SK-N-SH (cell line): ENCODE results near the gene ANKRD34A. TPM values are rescaled to one million over a fixed set of nuclear protein-coding genes. Genes with fewer than 3 reads are reported as not detected.

Experiments used
- CTCF ChIA-PET: fragments of 300-600, 350-600 bp; formaldehyde crosslinking; extraction: SDS; loops from one replicate; lab custom pipeline; 2021; lab: Yijun Ruan, JAX
- POLR2A ChIA-PET: fragments of 350-600 bp; sonication (Branson Sonifier 250); formaldehyde crosslinking; extraction: SDS; loops from one replicate; lab custom pipeline; 2020; ENCODE audit warnings: antibody characterized with exemption, inconsistent platforms; lab: Yijun Ruan, JAX
- DNase-seq: peaks from one replicate; pipeline ENCODE4 v3.0.0; 2012
- H2AFZ ChIP-seq: fragments of 200-600 bp; sonication (generic); 2 replicates; pipeline ENCODE4 v1.8.1; 2016; ENCODE audit warnings: antibody characterized with exemption, mild to moderate bottlenecking, low read depth
- H3F3A ChIP-seq: fragments of 200-600 bp; sonication (generic); replicated peaks from 2 replicates; pipeline ENCODE3; 2016; ENCODE audit warnings: antibody characterized with exemption, mild to moderate bottlenecking; ENCODE audit not compliant: insufficient read depth
- H3K27ac ChIP-seq, 2 experiments: fragments of 200-500 bp in 1 of 2; fragments of 200-600 bp in 1 of 2; sonication (Bioruptor generic) in 1 of 2; sonication (generic), shearing (Covaris generic) in 1 of 2; 2 replicates each; pipeline versions ENCODE4 v1.5.1 to v1.6.1; 2014 to 2016; ENCODE audit warnings: low read depth in 2 of 2, inconsistent platforms in 1 of 2, low read length in 1 of 2, mild to moderate bottlenecking in 1 of 2, mixed read lengths in 1 of 2
- H3K27me3 ChIP-seq: fragments of 200-600 bp; sonication (generic), shearing (Covaris generic); 2 replicates; pipeline ENCODE4 v1.6.1; 2016; ENCODE audit warnings: mixed run types; ENCODE audit not compliant: insufficient read depth
- H3K36me3 ChIP-seq, 2 experiments: fragments of 200-500 bp in 1 of 2; fragments of 200-600 bp in 1 of 2; sonication (Bioruptor generic) in 1 of 2; sonication (generic) in 1 of 2; replicated peaks in 1 of 2; 2 replicates each; pipeline versions ENCODE3 to v1.5.1; 2014 to 2016; ENCODE audit warnings: low read length in 1 of 2, mild to moderate bottlenecking in 1 of 2; ENCODE audit not compliant: insufficient read depth in 2 of 2, control insufficient read depth in 1 of 2
- H3K4me1 ChIP-seq, 2 experiments: fragments of 200-500 bp in 1 of 2; fragments of 200-600 bp in 1 of 2; sonication (Bioruptor generic) in 1 of 2; sonication (generic), shearing (Covaris generic) in 1 of 2; 2 replicates each; pipeline versions ENCODE4 v1.5.1 to v1.6.1; 2014 to 2016; ENCODE audit warnings: low read depth in 1 of 2, low read length in 1 of 2, mixed run types in 1 of 2; ENCODE audit not compliant: insufficient read depth in 2 of 2, control insufficient read depth in 1 of 2
- H3K4me2 ChIP-seq: fragments of 200-600 bp; sonication (generic), shearing (Covaris generic); 2 replicates; pipeline ENCODE4 v1.6.1; 2017; ENCODE audit warnings: mixed run types
- H3K4me3 ChIP-seq, 2 experiments: fragments of 200-500 bp in 1 of 2; fragments of 200-600 bp in 1 of 2; sonication (Bioruptor generic) in 1 of 2; sonication (generic), shearing (Covaris generic) in 1 of 2; 2 replicates each; pipeline versions ENCODE4 v1.5.1 to v1.8.1; 2014 to 2016; ENCODE audit warnings: low read depth in 2 of 2, inconsistent platforms in 1 of 2, low read length in 1 of 2, mild to moderate bottlenecking in 1 of 2, mixed read lengths in 1 of 2, moderate library complexity in 1 of 2
- H3K79me2 ChIP-seq: fragments of 200-600 bp; sonication (generic); 2 replicates; pipeline ENCODE4 v1.8.1; 2017; ENCODE audit warnings: mild to moderate bottlenecking; ENCODE audit not compliant: insufficient read depth
- H3K9ac ChIP-seq: fragments of 200-600 bp; sonication (generic); 2 replicates; pipeline ENCODE4 v1.6.1; 2017; ENCODE audit warnings: mixed run types
- H3K9me2 ChIP-seq: fragments of 200-600 bp; sonication (generic); 2 replicates; pipeline ENCODE4 v1.6.1; 2017; ENCODE audit warnings: mixed run types
- H3K9me3 ChIP-seq: fragments of 200-600 bp; sonication (generic); 2 replicates; pipeline ENCODE4 v1.6.1; 2017; ENCODE audit warnings: mixed run types, mild to moderate bottlenecking, moderate library complexity
- H4K20me1 ChIP-seq: fragments of 200-600 bp; sonication (generic); 2 replicates; pipeline ENCODE4 v1.6.1; 2017; ENCODE audit warnings: mild to moderate bottlenecking, mixed run types; ENCODE audit not compliant: insufficient read depth
- MEF2A ChIP-seq: IDR thresholded peaks from 2 replicates; pipeline ENCODE4 v1.4.0; 2012; ENCODE audit warnings: low read depth, borderline replicate concordance
- POLR2AphosphoS5 ChIP-seq: IDR thresholded peaks from 2 replicates; pipeline ENCODE4 v1.6.1; 2012; ENCODE audit warnings: low read depth, low read length
- TEAD4 ChIP-seq: IDR thresholded peaks from 2 replicates; pipeline ENCODE4 v1.4.0; 2012; ENCODE audit warnings: mild to moderate bottlenecking, borderline replicate concordance; ENCODE audit not compliant: insufficient read depth
- WGBS: methylation state at CpG from one replicate; pipeline ENCODE4 v1.1.6; 2017; ENCODE audit warnings: low lambda C conversion rate; 5-methylcytosine and 5-hydroxymethylcytosine counted together
- polyA plus RNA-seq, 3 experiments: library from polyadenylated mRNA; depleted of rRNA; stranded (reverse); fragments of >200 nt; gene quantifications; 2 replicates each; pipeline ENCODE4 v1.2.3, GENCODE V29; 2012
- TF ChIP-seq, protein P1 (sequence below): IDR thresholded peaks from 2 replicates; pipeline ENCODE4 v1.4.0; 2012; ENCODE audit warnings: low read depth, borderline replicate concordance
- TF ChIP-seq, protein P2 (sequence below): fragments of 150-350 bp; IDR thresholded peaks from 2 replicates; pipeline ENCODE4 v1.6.1; 2016; ENCODE audit warnings: mild to moderate bottlenecking, low read depth, low read length

The ANKRD34A gene
- polyA plus RNA-seq, 1 of the 3 experiments (the other 2 are of a cell fraction), result 2.6 TPM

DNA sequence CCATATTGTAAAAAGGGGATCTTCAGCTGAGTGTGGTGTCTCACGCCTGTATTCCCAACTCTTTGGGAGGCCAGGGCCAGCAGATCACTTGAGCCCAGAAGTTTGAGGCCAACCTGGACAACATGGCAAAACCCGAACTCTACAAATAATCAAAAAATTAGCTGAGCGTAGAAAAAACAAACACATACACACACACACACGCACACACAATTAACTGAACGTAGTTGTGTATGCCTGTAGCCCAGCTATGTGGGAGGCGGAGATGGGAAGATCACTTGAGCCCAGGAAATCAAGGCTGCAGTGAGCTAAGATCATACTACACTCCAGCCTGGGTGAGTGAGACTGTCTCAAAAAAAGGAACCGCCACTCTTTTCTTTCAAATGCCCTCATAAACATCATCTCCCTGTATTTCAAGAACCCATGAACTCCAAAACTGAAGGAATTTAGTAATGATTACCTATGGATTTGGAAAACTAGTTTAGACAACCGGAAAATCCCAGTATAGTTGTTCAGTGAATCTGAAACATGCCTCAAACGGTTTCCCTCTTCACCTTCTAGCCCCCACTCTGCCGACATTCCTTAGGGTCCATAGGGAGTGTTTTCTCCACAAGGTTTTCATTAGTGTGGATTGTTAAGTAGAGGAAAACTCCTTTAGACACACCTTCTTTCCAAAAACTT is 27.5 kb upstream of the ANKRD34A start:
- 94% methylated on average over 10 of the region's 10 CpGs for WGBS
- peak overlapping the region; percentile 86; the same call in 1 of the 2 replicates for H3K4me2 ChIP-seq
- H3K27me3 ChIP-seq, result no peaks in the 10 kb centered on the region
- no peak overlapping the region; the same call in 1 of the 2 replicates for H3K9ac ChIP-seq
- H3K9me3 ChIP-seq, result no peaks in the 10 kb centered on the region
- H3K27ac ChIP-seq, result peak overlapping the region in 1 of 2 experiments; percentile 39; a peak in 1 of 4 replicates
- no peak overlapping the region for H2AFZ ChIP-seq
- peaks cover 9 to 27% of the 10 kb centered on the region in 2 experiments; a peak in 3 of 4 replicates for H3K4me1 ChIP-seq
- H4K20me1 ChIP-seq, result peaks cover 38% of the 10 kb centered on the region
- DNase-seq, result no peak
- H3K79me2 ChIP-seq, result peaks cover 36% of the 10 kb centered on the region
- POLR2A ChIA-PET, result interaction anchor here (1.4 kb wide), 1 partner anchor 12 kb away, joined by 5 read pairs; no protein-coding TSS in a partner anchor
- TF ChIP-seq POLR2AphosphoS5, result peak; percentile 57; the same call in 1 of the 2 replicates
- TF ChIP-seq, protein P1, sequence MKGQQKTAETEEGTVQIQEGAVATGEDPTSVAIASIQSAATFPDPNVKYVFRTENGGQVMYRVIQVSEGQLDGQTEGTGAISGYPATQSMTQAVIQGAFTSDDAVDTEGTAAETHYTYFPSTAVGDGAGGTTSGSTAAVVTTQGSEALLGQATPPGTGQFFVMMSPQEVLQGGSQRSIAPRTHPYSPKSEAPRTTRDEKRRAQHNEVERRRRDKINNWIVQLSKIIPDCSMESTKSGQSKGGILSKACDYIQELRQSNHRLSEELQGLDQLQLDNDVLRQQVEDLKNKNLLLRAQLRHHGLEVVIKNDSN, result no peak
- peaks cover 23% of the 10 kb centered on the region for H3F3A ChIP-seq
- H3K36me3 ChIP-seq, result peaks cover 29 to 33% of the 10 kb centered on the region in 2 experiments
- H3K4me3 ChIP-seq, result peak overlapping the region in 1 of 2 experiments; percentile 90; a peak in 2 of 4 replicates
- CTCF ChIA-PET, result interaction anchor here (0.7 to 10.6 kb wide), 5 partner anchors 10 to 146 kb away, joined by 3 to 99 read pairs (median 5); partner anchors contain the start of gene NUDT17
- H3K9me2 ChIP-seq, result no peaks in the 10 kb centered on the region

DNA sequence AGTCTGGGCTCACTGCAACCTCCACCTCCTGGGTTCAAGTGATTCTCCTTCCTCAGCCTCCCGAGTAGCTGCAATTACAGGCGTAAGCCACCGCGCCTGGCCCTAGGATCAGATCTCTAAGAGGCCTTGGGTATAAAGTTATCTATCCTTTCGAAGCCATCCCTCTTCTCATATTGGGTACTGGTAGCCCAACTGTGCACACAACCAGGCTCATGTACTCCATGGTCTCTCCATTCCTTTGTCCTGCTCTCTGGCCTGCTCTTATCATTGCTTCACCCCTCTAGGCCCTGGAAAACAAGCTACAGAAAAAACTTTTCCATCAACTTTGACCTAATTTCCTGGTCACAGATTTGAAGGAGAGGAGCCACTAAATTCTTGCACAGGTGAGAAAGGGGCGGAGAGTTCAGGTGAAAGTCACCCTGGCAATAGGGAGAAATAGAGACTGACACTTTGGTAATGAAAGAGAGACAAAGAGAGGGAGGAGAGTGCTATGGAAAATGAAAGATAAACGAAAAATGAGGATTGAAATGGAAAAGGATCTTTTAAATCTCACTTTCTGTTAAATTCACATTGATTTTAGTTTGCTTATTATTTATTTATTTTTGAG is 26.0 kb upstream of the ANKRD34A start:
- POLR2A ChIA-PET, result no interaction called here
- TF ChIP-seq, protein P2, sequence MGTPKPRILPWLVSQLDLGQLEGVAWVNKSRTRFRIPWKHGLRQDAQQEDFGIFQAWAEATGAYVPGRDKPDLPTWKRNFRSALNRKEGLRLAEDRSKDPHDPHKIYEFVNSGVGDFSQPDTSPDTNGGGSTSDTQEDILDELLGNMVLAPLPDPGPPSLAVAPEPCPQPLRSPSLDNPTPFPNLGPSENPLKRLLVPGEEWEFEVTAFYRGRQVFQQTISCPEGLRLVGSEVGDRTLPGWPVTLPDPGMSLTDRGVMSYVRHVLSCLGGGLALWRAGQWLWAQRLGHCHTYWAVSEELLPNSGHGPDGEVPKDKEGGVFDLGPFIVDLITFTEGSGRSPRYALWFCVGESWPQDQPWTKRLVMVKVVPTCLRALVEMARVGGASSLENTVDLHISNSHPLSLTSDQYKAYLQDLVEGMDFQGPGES, result no peak
- no peak for TF ChIP-seq TEAD4
- no peak for TF ChIP-seq MEF2A

More for the DNA sequence above, 26.0 kb upstream of the ANKRD34A start:
- Histone ChIP-seq H4K20me1 (peaks cover 30% of the 10 kb centered on the region), H3K27ac (no peak overlapping the region), H3K27me3 (no peaks in the 10 kb centered on the region), H3K79me2 (peaks cover 26% of the 10 kb centered on the region), H3K9ac (no peak overlapping the region), H3F3A (peaks cover 23% of the 10 kb centered on the region), H3K4me1 (peaks cover 11 to 31% of the 10 kb centered on the region in 2 experiments), H3K36me3 (peaks cover 29 to 33% of the 10 kb centered on the region in 2 experiments), H3K9me2 (no peaks in the 10 kb centered on the region), H3K4me2 (no peak overlapping the region), H3K9me3 (no peaks in the 10 kb centered on the region), H2AFZ (no peak overlapping the region), H3K4me3 (no peak overlapping the region)
- 83% methylated on average over 7 of the region's 7 CpGs for WGBS
- CTCF ChIA-PET, result interaction anchor here (0.9 to 10.6 kb wide), 4 partner anchors 12 to 145 kb away, joined by 3 to 99 read pairs (median 10); partner anchors contain the start of gene NUDT17
- DNase-seq, result no peak
